Central memory CD4-positive, alpha-beta T cell (primary cell): ENCODE results near the gene SERPINB2.
"Not testable (repeated sequence)": the region's sequence is repeated elsewhere in the genome, so short reads cannot be mapped to it uniquely, and the experiment has no call there.

Experiments
- DNase-seq: peaks from one replicate; pipeline ENCODE4 v3.0.0; 2022

Gene SERPINB2

GRCh38 chr18:63940008-63940407, 52.5 kb downstream of the SERPINB2 start:
- no peak for DNase-seq

GRCh38 chr18:63940543-63941050, 53.1 kb downstream of the SERPINB2 start:
- not testable (repeated sequence) for DNase-seq

GRCh38 chr18:63947051-63947790, 59.7 kb downstream of the SERPINB2 start:
- DNase-seq = no peak

GRCh38 chr18:63949068-63949737, 61.7 kb downstream of the SERPINB2 start, which contains the start of gene HMSD:
Gene HMSD, plus strand, starts transcription at chr18:63949301. Its CDS starts 4,155 bp downstream, at chr18:63953456.
- DNase-seq = peak; percentile 44

GRCh38 chr18:63951302-63951705, 63.8 kb downstream of the SERPINB2 start:
- DNase-seq = no peak
